HepG2 (cell line): ENCODE data around the gene MARCHF2. TPM values are rescaled to one million over a fixed set of nuclear protein-coding genes. Genes with fewer than 3 reads are reported as not detected.

Experiments
- ARID2 ChIP-seq: sonication (generic); formaldehyde crosslinking; IDR thresholded peaks from 2 replicates; pipeline ENCODE4 v1.8.1; 2022; ENCODE audit warnings: mild to moderate bottlenecking, missing genetic modification reagents, borderline replicate concordance
- ESRRA ChIP-seq: sonication (generic); formaldehyde crosslinking; IDR thresholded peaks from 2 replicates; pipeline ENCODE4 v1.5.1; 2020; ENCODE audit warnings: mild to moderate bottlenecking, low read depth, missing genetic modification reagents
- EZH2 ChIP-seq: conservative IDR thresholded peaks from 2 replicates; pipeline ENCODE4 v1.6.1; 2012; ENCODE audit warnings: mild to moderate bottlenecking, low read depth, low read length, moderate library complexity
- GMEB1 ChIP-seq: sonication (generic); formaldehyde crosslinking; IDR thresholded peaks from 2 replicates; pipeline ENCODE4 v1.5.1; 2020; ENCODE audit warnings: missing genetic modification reagents, mild to moderate bottlenecking, borderline replicate concordance
- MEIS2 ChIP-seq: sonication (generic); formaldehyde crosslinking; IDR thresholded peaks from 2 replicates; pipeline ENCODE4 v1.9.0; 2021; ENCODE audit warnings: mild to moderate bottlenecking, missing genetic modification reagents
- SAP130 ChIP-seq: IDR thresholded peaks from 2 replicates; pipeline ENCODE4 v1.6.1; 2016; ENCODE audit warnings: low read depth
- SP4 ChIP-seq: sonication (generic); formaldehyde crosslinking; IDR thresholded peaks from 2 replicates; pipeline ENCODE4 v1.8.1; 2023; ENCODE audit warnings: mild to moderate bottlenecking, missing genetic modification reagents
- YEATS4 ChIP-seq: sonication (generic); formaldehyde crosslinking; IDR thresholded peaks from 2 replicates; pipeline ENCODE4 v1.4.0; 2020; ENCODE audit warnings: missing genetic modification reagents, borderline replicate concordance
- ZBTB8A ChIP-seq: sonication (generic); formaldehyde crosslinking; IDR thresholded peaks from 2 replicates; pipeline ENCODE4 v1.4.0; 2020; ENCODE audit warnings: mild to moderate bottlenecking, low read depth, missing genetic modification reagents, borderline replicate concordance
- ZNF230 ChIP-seq: sonication (generic); formaldehyde crosslinking; IDR thresholded peaks from 2 replicates; pipeline ENCODE4 v1.4.0; 2020; ENCODE audit warnings: mild to moderate bottlenecking, missing genetic modification reagents
- ZNF354B ChIP-seq: sonication (generic); formaldehyde crosslinking; IDR thresholded peaks from 2 replicates; pipeline ENCODE4 v1.8.0; 2022; ENCODE audit warnings: mild to moderate bottlenecking, missing genetic modification reagents
- ZNF776 ChIP-seq: sonication (generic); formaldehyde crosslinking; IDR thresholded peaks from 2 replicates; pipeline ENCODE4 v1.4.0; 2020; ENCODE audit warnings: mild to moderate bottlenecking, missing genetic modification reagents
- polyA plus RNA-seq, 8 experiments: library from polyadenylated mRNA; depleted of rRNA in 3 of 8; stranded (reverse) in 7 of 8; unstranded in 1 of 8; fragments of >200 nt; fragmentation: Illumina TruSeq in 4 of 8; extraction: Trizol in 4 of 8; gene quantifications; 2 replicates each; pipeline versions ENCODE4 v1.2.1 to v1.2.3, GENCODE V29; 2011 to 2016; ENCODE audit warnings: low read depth in 4 of 8, missing spikeins in 1 of 8, mixed read lengths in 1 of 8; ENCODE audit not compliant: insufficient read depth in 1 of 8
- total RNA-seq, 5 experiments: library from RNA; depleted of rRNA; stranded (reverse); fragments of >200 nt; fragmentation: Illumina TruSeq; extraction: Trizol; gene quantifications; 2 replicates each; pipeline ENCODE4 v1.2.3, GENCODE V29; 2016; ENCODE audit warnings: low read depth in 1 of 5
- TF ChIP-seq, protein P1 (sequence below): sonication (generic); formaldehyde crosslinking; IDR thresholded peaks from 2 replicates; pipeline ENCODE4 v1.5.1; 2020; ENCODE audit warnings: mild to moderate bottlenecking, missing genetic modification reagents, moderate library complexity
- TF ChIP-seq, protein P2 (sequence below): sonication (generic); formaldehyde crosslinking; IDR thresholded peaks from 2 replicates; pipeline ENCODE4 v1.4.0; 2020; ENCODE audit warnings: missing genetic modification reagents
- TF ChIP-seq, protein P3 (sequence below): sonication (generic); formaldehyde crosslinking; IDR thresholded peaks from 2 replicates; pipeline ENCODE4 v1.5.0; 2020; ENCODE audit warnings: mild to moderate bottlenecking, missing genetic modification reagents, borderline replicate concordance

Gene MARCHF2
- total and polyA plus RNA-seq, 2 of the 13 experiments (the other 11 are each of a cell fraction or from before 2014, with no cell fraction given), result 12.7 to 13.0 TPM

DNA sequence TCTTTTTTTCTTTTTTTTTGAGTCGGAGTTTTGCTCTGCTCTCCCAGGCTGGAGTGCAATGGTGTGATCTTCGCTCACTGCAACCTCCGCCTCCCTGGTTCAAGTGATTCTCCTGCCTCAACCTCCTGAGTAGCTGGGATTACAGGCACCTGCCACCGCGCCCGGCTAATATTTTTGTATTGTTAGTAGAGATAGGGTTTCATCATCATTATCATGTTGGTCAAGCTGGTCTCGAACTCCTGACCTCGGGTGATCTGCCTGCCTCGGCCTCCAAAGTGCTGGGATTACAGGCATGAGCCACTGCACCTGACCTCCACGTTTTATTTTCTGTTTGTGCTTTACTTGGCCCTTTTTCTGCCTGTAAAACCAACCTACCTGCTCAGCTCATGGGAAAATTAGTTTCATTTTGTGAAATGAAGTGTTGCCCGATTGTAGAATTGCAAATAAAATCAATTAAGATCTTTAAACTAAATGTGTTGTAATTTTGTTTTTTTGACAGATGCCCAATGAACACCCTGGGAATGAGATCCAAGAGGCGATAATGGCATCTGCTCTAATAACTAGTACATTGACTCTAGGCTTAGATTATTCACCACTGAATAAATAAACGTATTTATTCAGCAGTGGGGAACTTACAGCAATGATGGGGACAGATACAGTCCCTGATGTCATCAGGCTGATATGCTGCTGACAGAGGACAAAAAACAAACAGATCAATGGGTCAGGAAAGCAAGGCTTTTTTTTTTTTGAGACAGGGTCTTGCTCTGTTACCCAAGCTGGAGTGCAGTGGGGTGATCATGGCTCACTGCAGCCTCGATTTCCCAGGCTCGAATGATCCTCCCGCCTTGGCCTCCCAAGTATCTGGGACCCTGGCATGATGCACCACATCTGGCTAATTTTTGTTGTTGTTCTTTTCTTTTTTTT is 25.2 kb upstream of the MARCHF2 start (continued):
- no peak for TF ChIP-seq ZNF776 (CRISPR knock-in tag)
- peak; percentile 32; the same call in 1 of the 2 replicates for TF ChIP-seq GMEB1 (CRISPR knock-in tag)
- TF ChIP-seq ZNF354B (CRISPR knock-in tag), result no peak
- peak; percentile 87 for TF ChIP-seq SAP130 (CRISPR knock-in tag)
- TF ChIP-seq ARID2 (CRISPR knock-in tag), result 0 out of 2 replicates have a peak, but pooled peaks have one; percentile 43
- TF ChIP-seq ZNF230 (CRISPR knock-in tag), result no peak
- TF ChIP-seq ZBTB8A (CRISPR knock-in tag), result no peak
- no peak for TF ChIP-seq ESRRA
- no peak for TF ChIP-seq EZH2
- TF ChIP-seq SP4 (CRISPR knock-in tag), result peak; percentile 43; the same call in 1 of the 2 replicates
- TF ChIP-seq, protein P1, sequence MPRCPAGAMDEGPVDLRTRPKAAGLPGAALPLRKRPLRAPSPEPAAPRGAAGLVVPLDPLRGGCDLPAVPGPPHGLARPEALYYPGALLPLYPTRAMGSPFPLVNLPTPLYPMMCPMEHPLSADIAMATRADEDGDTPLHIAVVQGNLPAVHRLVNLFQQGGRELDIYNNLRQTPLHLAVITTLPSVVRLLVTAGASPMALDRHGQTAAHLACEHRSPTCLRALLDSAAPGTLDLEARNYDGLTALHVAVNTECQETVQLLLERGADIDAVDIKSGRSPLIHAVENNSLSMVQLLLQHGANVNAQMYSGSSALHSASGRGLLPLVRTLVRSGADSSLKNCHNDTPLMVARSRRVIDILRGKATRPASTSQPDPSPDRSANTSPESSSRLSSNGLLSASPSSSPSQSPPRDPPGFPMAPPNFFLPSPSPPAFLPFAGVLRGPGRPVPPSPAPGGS (CRISPR knock-in tag), result no peak
- TF ChIP-seq MEIS2 (CRISPR knock-in tag), result peak; percentile 93
- TF ChIP-seq, protein P2, sequence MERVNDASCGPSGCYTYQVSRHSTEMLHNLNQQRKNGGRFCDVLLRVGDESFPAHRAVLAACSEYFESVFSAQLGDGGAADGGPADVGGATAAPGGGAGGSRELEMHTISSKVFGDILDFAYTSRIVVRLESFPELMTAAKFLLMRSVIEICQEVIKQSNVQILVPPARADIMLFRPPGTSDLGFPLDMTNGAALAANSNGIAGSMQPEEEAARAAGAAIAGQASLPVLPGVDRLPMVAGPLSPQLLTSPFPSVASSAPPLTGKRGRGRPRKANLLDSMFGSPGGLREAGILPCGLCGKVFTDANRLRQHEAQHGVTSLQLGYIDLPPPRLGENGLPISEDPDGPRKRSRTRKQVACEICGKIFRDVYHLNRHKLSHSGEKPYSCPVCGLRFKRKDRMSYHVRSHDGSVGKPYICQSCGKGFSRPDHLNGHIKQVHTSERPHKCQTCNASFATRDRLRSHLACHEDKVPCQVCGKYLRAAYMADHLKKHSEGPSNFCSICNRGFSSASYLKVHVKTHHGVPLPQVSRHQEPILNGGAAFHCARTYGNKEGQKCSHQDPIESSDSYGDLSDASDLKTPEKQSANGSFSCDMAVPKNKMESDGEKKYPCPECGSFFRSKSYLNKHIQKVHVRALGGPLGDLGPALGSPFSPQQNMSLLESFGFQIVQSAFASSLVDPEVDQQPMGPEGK (CRISPR knock-in tag), result peak; percentile 63
- peak; percentile 30; the same call in 1 of the 2 replicates for TF ChIP-seq YEATS4 (CRISPR knock-in tag)
- TF ChIP-seq, protein P3, sequence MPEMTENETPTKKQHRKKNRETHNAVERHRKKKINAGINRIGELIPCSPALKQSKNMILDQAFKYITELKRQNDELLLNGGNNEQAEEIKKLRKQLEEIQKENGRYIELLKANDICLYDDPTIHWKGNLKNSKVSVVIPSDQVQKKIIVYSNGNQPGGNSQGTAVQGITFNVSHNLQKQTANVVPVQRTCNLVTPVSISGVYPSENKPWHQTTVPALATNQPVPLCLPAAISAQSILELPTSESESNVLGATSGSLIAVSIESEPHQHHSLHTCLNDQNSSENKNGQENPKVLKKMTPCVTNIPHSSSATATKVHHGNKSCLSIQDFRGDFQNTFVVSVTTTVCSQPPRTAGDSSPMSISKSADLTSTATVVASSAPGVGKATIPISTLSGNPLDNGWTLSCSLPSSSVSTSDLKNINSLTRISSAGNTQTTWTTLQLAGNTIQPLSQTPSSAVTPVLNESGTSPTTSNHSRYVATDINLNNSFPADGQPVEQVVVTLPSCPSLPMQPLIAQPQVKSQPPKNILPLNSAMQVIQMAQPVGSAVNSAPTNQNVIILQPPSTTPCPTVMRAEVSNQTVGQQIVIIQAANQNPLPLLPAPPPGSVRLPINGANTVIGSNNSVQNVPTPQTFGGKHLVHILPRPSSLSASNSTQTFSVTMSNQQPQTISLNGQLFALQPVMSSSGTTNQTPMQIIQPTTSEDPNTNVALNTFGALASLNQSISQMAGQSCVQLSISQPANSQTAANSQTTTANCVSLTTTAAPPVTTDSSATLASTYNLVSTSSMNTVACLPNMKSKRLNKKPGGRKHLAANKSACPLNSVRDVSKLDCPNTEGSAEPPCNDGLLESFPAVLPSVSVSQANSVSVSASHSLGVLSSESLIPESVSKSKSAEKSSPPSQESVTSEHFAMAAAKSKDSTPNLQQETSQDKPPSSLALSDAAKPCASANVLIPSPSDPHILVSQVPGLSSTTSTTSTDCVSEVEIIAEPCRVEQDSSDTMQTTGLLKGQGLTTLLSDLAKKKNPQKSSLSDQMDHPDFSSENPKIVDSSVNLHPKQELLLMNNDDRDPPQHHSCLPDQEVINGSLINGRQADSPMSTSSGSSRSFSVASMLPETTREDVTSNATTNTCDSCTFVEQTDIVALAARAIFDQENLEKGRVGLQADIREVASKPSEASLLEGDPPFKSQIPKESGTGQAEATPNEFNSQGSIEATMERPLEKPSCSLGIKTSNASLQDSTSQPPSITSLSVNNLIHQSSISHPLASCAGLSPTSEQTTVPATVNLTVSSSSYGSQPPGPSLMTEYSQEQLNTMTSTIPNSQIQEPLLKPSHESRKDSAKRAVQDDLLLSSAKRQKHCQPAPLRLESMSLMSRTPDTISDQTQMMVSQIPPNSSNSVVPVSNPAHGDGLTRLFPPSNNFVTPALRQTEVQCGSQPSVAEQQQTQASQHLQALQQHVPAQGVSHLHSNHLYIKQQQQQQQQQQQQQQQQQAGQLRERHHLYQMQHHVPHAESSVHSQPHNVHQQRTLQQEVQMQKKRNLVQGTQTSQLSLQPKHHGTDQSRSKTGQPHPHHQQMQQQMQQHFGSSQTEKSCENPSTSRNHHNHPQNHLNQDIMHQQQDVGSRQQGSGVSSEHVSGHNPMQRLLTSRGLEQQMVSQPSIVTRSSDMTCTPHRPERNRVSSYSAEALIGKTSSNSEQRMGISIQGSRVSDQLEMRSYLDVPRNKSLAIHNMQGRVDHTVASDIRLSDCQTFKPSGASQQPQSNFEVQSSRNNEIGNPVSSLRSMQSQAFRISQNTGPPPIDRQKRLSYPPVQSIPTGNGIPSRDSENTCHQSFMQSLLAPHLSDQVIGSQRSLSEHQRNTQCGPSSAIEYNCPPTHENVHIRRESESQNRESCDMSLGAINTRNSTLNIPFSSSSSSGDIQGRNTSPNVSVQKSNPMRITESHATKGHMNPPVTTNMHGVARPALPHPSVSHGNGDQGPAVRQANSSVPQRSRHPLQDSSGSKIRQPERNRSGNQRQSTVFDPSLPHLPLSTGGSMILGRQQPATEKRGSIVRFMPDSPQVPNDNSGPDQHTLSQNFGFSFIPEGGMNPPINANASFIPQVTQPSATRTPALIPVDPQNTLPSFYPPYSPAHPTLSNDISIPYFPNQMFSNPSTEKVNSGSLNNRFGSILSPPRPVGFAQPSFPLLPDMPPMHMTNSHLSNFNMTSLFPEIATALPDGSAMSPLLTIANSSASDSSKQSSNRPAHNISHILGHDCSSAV, result no peak
